GM18870 (cell line): ENCODE measurements around the gene NUP93.

Experiments used
- ATAC-seq: cut with Tn5 transposase; IDR thresholded peaks from one replicate; pipeline ENCODE4 v1.9.1; 2021; ENCODE audit warnings: moderate library complexity; ENCODE audit not compliant: unreplicated experiment

NUP93 gene

DNA sequence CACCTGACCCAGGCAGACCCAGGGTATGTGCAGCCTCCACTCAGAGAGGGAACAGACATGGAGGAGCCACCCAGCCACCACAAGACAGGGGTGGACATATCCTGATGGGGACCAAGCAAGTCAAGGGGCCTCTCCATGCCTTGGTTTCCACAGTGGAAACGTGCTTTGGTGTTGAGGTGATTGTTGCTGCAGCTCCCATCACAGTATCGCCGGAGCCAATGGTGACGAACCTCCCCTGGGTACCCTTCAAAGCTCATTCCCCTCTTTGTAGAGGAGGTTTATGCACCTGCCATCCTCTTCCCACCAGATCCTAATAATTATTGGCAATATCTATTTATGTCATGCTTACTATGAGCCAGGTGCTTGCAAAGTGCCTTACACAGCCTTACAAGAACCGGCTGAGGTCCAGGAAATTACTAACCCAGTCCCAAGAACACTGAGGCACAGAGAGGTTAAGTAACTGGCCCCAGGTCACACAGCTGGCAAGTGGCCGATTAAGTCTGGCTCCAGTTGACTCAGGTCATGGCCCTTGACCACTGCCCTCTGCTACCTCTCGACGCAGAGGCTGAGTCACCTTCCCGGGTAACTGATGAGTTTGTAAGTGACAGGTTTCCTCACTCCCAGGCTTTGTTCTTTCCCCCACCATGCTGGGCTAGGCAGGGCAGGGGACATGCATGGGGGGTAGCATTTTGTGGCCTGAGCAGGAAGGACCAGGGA, 155.7 kb downstream of the NUP93 start:
- ATAC-seq, result no peak

- no peak for ATAC-seq
Measured at GRCh38 chr16:56886296-56886695, 156.4 kb downstream of the NUP93 start.

DNA sequence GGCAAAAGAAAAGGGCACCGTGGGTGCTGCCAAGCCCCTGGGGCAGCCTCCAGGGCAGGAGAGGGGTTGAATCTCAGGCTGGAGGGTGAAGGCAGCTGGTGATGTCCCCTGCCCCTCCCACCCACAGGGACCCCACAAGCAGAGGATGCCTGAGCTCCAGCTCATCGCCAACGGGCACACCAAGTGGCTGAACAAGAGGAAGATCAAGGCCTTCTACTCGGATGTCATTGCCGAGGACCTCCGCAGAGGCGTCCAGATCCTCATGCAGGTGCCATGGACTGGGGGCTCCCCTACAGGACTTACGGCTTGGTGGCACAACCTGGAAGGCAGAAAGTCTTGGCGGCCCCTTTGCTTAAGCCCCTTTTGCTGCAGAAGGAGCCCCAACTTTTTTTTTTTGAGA, 156.9 kb downstream of the NUP93 start:
- ATAC-seq, result no peak

DNA sequence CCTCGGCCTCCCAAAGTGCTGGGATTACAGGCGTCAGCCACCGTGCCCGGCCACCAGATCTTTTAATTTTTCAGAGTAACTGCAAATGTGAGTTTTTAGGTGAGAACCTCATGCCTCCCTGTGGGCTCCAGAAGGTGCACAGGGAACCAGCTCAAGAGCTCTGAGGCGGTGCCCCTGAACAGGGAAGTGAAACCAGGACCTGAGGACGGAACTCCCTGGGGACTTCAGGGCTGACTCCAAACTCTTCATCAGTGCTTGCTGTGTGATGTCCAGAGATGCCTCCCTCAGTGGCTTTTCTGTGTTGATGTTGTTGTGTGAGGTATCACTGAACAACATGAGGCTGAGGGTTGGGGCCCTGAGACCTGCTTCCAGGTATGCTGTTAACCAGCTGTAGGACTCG, 158.9 kb downstream of the NUP93 start:
- ATAC-seq, result peak; percentile 45

GRCh38 chr16:56889206-56889605, 159.3 kb downstream of the NUP93 start:
- ATAC-seq, result no peak

DNA sequence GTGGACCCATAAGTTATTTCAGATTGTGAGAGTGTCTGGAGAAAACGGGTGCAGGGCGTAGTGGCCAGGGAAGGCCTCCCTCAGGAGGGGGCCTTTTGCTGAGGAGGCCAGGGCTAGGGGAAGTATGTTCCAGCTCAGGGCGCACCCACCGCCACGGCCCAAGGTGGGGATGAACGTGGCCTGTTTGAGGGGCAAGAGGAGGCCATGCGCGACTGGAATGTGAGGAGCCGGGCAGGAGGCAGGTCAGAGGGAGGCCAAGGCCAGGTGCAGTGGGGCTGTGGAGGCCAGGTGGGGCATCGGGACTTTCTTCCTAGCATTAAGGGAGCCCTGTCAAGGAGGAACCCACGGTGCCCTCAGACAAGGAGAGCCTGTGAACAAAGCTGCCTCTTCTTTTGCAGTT, 161.8 kb downstream of the NUP93 start:
- ATAC-seq, result no peak

DNA sequence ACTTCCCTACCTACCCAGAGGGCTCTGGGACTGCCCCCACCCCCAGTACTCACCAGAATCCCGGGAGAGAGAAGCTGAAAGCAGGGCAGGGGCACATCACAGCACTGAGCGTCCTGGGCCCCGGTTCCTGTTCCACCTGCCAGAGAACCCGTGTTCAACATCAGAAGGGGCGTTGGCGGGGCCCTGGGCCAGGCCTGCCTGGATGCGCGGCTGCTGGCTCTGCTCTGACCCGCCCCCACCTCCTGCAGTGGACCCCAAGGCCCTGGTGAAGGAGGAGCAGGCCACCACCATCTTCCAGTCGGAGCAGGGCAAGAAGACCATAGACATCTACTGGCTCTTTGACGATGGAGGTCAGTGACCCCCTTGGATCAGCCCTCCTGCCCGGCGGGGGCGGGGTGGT, 162.8 kb downstream of the NUP93 start:
- no peak for ATAC-seq

DNA sequence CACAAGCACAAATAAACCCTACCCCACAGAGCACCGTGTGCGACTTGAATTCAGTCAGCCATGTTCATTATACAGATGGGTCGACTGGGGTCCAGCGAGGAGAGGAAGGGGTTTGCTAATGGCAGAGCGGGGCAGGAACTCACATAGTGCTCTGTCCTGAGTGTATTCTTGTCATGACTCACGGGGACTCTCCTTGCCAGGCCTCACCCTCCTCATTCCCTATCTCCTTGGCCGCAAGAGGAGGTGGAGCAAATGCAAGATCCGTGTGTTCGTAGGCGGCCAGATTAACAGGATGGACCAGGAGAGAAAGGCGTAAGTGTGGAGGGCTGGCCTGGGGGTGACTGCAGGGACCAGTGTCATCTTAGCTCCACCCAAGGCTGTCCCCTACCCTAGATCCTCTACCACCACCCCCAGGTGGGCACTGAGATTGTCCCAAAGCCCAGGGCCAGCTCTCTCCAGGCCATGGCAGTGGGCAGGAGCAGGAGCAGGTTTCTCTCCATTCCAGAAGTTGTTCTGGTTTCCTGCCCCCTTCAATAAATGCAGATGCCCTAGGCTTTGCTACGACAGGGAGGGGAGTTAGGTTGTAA, 164.5 kb downstream of the NUP93 start:
- no peak for ATAC-seq

DNA sequence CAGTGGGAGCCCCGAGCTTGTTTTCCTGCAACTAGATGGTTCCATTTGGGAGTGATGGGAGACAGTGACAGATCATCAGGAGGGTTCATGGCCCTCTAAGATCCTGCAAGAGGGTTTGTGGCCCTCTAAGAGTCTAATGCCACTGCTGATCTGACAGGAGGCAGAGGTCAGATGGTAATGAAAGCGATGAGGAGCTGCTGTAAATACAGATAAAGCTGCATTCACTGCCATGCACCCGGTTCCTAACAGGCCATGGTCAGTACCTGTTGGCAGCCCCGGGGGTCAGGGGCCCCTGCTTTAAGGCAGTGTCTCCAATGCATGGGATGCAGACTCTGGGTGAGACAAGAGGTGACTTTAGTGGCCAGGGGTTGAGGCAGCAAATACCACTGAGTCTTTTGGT, 165.9 kb downstream of the NUP93 start:
- no peak for ATAC-seq

GRCh38 chr16:56896244-56896643, 166.3 kb downstream of the NUP93 start:
- ATAC-seq, result no peak

- no peak for ATAC-seq
Measured at GRCh38 chr16:56897026-56897799, 167.3 kb downstream of the NUP93 start.

- ATAC-seq, result peak; percentile 82
Measured at GRCh38 chr16:56898847-56899246, 168.9 kb downstream of the NUP93 start.
